ENCODE measurements around the gene ABHD8.
A peak's percentile ranks its signal among the peaks of the same experiment; 100 is the strongest.

Gene ABHD8

GRCh38 chr19:17266026-17266425, 37.2 kb downstream of the ABHD8 start:
- DNase-seq (ENCODE audit: low spot score): no peak

- no peak for DNase-seq (ENCODE audit: low spot score)
Observed at GRCh38 chr19:17264641-17264979, 38.6 kb downstream of the ABHD8 start, which contains the start of gene USHBP1. TSS of gene USHBP1 (minus strand) at chr19:17264745. CDS start at chr19:17264299, 446 bp downstream.

DNA sequence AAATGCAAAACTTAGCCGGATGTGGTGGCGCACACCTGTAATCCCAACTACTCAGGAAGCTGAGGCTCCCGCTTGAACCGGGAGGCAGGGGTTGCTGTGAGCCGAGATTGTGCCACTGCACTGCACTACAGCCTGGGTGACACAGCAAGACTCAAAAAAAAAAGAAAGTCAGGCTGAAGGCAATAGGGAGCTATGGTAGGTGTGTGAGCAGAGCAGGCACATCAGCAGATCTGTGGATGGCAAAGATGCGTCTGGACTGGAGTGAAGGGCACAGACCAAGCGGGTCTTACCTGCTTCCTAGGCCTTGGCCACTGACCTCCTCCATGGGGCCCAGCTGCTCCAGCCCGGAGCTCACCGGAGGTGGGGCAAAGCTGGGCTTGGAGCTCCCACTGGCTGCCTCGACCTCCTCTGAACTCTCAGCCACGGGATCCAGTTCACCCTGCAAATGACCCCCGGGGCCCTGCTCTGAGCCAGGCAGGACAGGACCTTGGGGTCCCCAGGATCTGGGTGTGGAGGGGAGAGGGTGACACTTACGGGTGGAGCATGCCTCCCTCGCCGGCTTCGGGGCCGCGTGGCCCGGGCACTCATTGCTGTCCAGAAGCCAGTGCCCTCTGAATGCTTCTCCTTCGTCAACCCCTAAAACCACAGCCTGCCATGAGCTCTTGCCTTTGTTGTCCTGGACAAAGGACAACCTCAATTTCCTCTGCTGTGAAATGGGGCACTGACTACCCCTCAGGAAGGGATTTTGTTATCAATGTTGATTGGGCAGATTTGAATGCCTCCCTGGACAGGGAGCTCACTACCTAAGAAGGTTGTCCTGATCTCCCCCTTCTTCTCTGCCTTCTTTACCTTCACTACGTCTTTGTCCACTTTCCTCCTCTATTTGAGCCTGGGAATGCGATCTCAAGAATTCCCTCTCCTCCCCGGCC, 39.2 kb downstream of the ABHD8 start:
- no peak for DNase-seq (ENCODE audit: low spot score)

GRCh38 chr19:17262557-17262956, 40.7 kb downstream of the ABHD8 start:
- no peak for DNase-seq (ENCODE audit: low spot score)

DNA sequence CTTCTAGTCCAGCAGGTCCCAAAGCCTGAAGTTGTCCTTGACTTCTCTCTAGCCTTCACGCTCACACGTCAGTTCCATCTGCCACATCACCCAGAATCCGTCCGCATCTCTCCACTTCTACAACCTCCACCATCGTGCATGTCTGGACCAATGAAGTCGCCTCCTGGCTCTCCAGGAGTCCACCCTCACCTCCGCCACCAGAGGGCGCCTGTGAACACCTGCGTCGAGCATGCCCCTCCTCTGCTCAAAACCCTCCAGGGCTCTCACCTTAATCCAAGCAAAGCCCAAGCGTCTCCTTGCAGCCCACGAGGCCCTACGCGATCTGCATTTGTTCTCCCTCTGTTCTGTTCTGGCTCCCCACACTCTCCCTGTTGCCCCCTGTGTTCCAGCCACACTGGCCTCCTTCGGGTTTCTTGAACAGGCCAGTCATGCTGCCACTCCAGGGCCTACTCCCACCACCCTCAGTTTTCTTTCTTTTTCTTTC, 42.3 kb downstream of the ABHD8 start:
- peak; percentile 87 for DNase-seq (ENCODE audit: low spot score)

DNA sequence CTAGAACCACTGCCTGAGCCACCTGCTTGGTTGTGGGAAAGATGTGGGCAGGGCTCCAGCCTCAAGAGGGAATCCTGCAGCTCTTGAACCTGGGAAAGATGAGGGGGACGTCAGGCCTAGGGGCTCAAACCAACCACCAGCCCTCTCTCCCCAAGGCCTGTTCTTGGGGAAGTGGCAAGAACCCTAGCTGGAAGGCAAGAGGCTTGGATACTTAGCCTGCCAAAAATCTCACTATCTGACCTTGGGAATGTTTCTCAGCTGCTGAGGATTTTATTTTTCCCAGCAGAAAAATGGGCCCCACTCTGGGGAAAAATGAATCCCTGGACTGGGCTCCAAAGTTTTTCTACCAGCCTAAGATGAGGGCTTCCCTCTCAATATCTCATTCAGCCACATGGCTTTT, 43.3 kb downstream of the ABHD8 start:
- DNase-seq (ENCODE audit: low spot score): no peak

- no peak for DNase-seq (ENCODE audit: low spot score)
Observed at GRCh38 chr19:17259118-17259780, 44.0 kb downstream of the ABHD8 start.

GRCh38 chr19:17256130-17256529, 47.1 kb downstream of the ABHD8 start:
- DNase-seq (ENCODE audit: low spot score): no peak

- no peak for DNase-seq (ENCODE audit: low spot score)
Observed at GRCh38 chr19:17255150-17255621, 48.0 kb downstream of the ABHD8 start.

DNA sequence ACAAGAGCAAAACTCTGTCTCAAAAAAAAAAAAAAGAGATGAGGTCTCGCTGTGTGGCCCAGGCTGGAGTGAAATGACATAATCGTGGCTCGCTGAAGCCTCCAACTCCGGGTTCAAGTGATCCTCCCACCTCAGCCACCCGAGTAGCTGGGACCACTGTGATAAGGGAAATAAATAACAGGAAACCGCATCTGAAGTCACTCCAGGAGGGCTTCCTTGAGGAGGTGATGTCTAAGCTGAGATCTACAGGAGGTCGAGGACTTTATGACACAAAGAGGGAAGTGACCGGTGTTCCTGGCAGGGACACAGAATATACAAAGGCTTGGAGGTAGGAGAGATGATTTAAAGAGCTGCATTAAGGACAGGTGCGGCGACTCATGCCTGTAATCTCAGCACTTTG, 48.6 kb downstream of the ABHD8 start:
- no peak for DNase-seq (ENCODE audit: low spot score)

DNA sequence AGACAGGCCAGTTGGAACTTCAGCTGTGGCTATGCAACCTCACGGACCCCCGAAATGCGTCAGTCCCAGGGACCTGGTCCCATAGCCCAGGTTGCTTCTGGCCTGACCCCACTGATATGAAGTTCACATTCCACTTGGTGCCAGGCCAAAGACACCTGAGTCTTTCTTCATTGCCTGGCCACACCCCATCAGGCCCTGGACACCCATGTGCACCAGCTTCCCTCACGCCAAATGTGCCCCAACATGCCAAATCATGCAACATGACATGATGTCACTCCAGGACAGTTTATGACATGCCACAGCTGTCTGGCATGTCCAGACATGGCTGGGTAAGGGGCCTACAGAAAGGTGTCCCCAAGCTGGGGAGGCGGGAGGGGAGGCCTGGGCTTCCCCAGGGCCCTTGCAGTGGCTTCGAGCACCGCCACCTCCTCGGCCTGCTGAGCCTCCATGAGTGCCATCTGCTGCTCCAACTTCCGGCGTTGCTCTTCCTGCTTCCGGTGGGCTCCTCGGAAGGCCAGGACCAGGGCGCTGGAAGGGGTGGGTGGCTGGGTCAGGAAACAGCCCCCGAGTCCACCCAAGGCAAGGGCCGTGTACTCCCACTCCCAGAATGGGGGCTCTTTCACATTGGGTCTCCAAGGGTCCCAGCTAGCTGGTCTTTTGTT, 53.2 kb downstream of the ABHD8 start:
- no peak for DNase-seq (ENCODE audit: low spot score)

- no peak for DNase-seq (ENCODE audit: low spot score)
Observed at GRCh38 chr19:17248011-17248776, 55.0 kb downstream of the ABHD8 start.

DNA sequence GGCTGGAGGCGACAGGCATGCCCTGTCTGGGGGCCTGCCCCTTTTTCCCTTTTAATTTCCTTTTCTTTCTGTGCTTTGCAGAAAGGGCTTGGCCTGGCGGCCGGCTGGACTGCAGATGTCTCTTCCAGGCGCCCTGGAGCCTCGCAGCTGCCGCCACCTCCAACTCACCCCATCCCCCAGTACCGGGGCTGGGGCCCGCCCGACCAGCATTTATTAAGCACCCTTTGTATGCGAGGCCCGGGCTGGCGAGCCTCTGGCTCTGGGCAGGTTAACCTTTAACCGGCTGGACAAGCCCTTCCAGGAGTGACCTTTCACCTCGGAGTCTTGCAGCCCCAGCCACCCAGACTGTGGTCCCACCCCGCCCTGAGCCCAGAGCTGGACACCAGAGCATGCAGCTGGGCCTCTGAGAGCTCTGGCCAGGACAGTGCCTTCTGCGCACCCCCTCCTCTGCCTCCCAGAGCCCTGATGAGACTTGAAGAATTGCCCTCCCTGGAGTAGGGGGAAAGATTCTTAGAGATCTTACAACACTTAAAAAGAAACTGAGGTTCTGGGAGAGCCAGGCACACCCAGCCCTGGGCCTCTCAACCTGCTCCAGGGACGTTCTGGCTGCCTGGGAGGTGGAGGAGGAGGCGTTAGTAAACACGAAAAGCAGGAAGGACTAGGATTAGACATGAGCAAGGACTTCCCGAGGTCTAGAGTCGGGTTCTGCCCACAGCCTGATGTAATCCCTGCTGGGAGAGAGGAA, 56.4 kb downstream of the ABHD8 start:
- peak; percentile 64 for DNase-seq (ENCODE audit: low spot score)

- no peak for DNase-seq (ENCODE audit: low spot score)
Observed at GRCh38 chr19:17245535-17245984, 57.7 kb downstream of the ABHD8 start, which contains the start of gene NR2F6. TSS of gene NR2F6 (minus strand) at chr19:17245919. CDS start at chr19:17245220, 699 bp downstream.

- DNase-seq (ENCODE audit: low spot score): peak; percentile 46
Observed at GRCh38 chr19:17244618-17245534, 58.3 kb downstream of the ABHD8 start.

GRCh38 chr19:17243830-17244617, 59.2 kb downstream of the ABHD8 start:
- peak; percentile 60 for DNase-seq (ENCODE audit: low spot score)

DNA sequence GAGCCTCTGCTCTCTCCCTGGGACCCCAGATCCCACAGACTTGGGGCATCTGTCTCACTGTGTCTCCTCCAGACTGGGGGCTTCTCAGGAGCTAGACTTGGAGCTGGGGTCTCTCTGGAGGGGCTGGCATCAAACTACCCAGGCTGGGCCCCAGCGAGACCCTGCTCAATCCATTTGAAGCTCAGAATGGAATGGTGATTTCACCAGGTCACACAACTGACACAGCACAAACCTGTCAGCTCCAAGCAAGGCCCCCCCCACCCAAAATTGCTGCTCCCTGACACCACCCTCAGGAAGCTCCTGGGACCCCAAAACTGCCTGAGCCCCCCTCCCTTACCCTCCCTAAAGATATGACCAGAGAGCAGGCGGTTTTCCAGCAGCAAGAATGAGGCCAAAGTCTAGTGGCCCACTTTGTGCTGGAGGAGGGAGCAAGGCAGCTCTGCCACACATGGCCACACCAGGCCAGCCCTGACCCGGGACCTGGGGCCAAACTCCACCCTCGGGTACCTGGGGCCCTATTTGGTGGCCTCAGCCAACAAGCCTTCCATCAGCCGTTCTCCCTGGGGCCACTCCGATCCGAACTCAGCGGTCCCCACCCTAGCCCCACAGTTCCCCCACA, 59.9 kb downstream of the ABHD8 start:
- no peak for DNase-seq (ENCODE audit: low spot score)

DNA sequence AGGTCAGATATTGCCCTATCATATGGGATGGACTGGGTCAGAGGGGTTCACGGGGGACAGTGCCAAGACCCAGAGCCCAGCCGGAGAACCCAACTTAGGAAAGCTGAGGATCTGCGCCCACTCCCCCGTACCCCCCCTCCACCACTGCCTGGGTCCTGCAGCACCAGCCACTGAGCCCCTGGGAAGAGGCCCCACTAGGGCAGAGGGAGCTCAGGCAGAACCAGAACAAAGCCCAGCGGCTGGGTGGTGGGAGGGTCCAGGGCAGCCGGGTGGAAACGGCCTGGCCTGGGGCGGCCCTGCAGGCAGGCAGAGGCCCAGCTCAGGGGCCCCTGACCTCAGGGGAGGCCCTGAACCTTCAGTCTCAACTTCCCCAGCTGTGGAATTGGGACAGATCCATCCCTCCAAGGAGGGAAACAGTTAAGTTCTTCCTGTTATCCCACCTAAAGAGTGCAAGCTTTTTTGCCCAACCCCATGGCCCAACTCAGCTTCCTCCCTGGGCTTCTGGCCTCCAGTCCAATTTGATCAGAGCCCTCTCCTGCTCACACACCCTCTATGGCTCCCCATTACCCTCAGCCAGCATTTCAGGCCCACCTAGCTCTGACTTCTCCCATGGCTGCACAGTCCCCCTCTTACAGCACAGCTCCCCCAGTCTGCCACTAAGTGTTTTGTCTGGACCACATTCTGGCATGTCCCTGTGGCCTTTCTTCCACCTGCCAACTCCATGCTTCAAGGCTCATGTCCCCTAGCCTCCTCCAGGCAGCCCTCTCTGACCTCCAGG, 60.6 kb downstream of the ABHD8 start:
- DNase-seq (ENCODE audit: low spot score): no peak

All from GM03348 (cell line).